HepG2 (cell line): ENCODE results near the gene CPVL. TPM values are rescaled to one million over a fixed set of nuclear protein-coding genes. Genes with fewer than 3 reads are reported as not detected.

ENCODE experiments used
- ATAC-seq: fragments of 200-7000 bp; cut with Tn5 transposase; 3 replicates; pipeline ENCODE4 v1.9.1; 2020; ENCODE audit warnings: mild to moderate bottlenecking, moderate library complexity
- BruUV-seq: library from RNA; stranded (reverse); fragments of 400-500 nt; replicated peaks from 2 replicates; lab custom pipeline; 2021; lab: Mats Ljungman, UMichigan
- CTCF ChIA-PET: fragments of 300-600 bp; formaldehyde crosslinking; extraction: SDS; loops from one replicate; lab custom pipeline; 2021; ENCODE audit warnings: low total read pairs, inconsistent platforms, low intra/inter-chr PET ratio; lab: Yijun Ruan, JAX
- POLR2A ChIA-PET: fragments of 350-600 bp; sonication (Branson Sonifier 250); formaldehyde crosslinking; loops from one replicate; lab custom pipeline; 2020; ENCODE audit warnings: antibody characterized with exemption, inconsistent platforms; lab: Yijun Ruan, JAX
- DNase-seq: peaks from one replicate; pipeline ENCODE4 v3.0.0-alpha.2; 2015; ENCODE audit warnings: low spot score
- FAIRE-seq: peaks from 3 replicates; lab custom pipeline; 2011; peaks lifted over from hg19 to GRCh38; lab: Jason Lieb, UNC
- H2AFZ ChIP-seq: one replicate; pipeline ENCODE4 v1.6.1; 2011; ENCODE audit warnings: low read length, inconsistent platforms
- H3K27ac ChIP-seq: fragments of 300-600 bp; 3 replicates; pipeline ENCODE4 v1.8.0; 2011; ENCODE audit warnings: mixed run types, mild to moderate bottlenecking, mixed read lengths, low read length, inconsistent platforms; ENCODE audit not compliant: insufficient read depth; ENCODE audit errors: extremely low read length
- H3K27me3 ChIP-seq, 2 experiments: fragments of 200-600 bp in 1 of 2; 2 replicates in 1 of 2; 3 replicates in 1 of 2; pipeline versions ENCODE4 v1.6.0 to v1.8.0; 2011; ENCODE audit warnings: low read length in 2 of 2, mild to moderate bottlenecking in 2 of 2, moderate library complexity in 2 of 2, inconsistent platforms in 1 of 2; ENCODE audit not compliant: insufficient read depth in 2 of 2, control insufficient read depth in 1 of 2
- H3K36me3 ChIP-seq, 2 experiments: fragments of 200-600 bp in 1 of 2; replicated peaks in 1 of 2; 2 replicates in 1 of 2; 3 replicates in 1 of 2; pipeline versions ENCODE4 v1.5.1 to v1.8.0; 2011; ENCODE audit warnings: low read length in 2 of 2, inconsistent platforms in 1 of 2; ENCODE audit not compliant: insufficient read depth in 2 of 2, control insufficient read depth in 1 of 2
- H3K4me1 ChIP-seq: 2 replicates; pipeline ENCODE4 v1.5.1; 2012; ENCODE audit warnings: low read length, inconsistent platforms; ENCODE audit not compliant: insufficient read depth
- H3K4me2 ChIP-seq: 2 replicates; pipeline ENCODE4 v1.6.0; 2011; ENCODE audit warnings: low read depth, low read length, inconsistent platforms
- H3K4me3 ChIP-seq, 3 experiments: fragments of 200-600 bp in 1 of 3; sonication (generic), shearing (Covaris generic) in 1 of 3; replicated peaks in 1 of 3; 2 replicates each; pipeline ENCODE4 v1.5.1; 2011 to 2016; ENCODE audit warnings: low read length in 3 of 3, inconsistent platforms in 2 of 3, low read depth in 2 of 3, mild to moderate bottlenecking in 2 of 3, control low read depth in 1 of 3, mixed read lengths in 1 of 3; ENCODE audit not compliant: insufficient read depth in 1 of 3
- H3K79me2 ChIP-seq: one replicate; pipeline ENCODE4 v1.6.1; 2011; ENCODE audit warnings: low read length, inconsistent platforms; ENCODE audit not compliant: insufficient read depth
- H3K9ac ChIP-seq: 2 replicates; pipeline ENCODE4 v1.6.0; 2011; ENCODE audit warnings: mild to moderate bottlenecking, low read depth, low read length, inconsistent platforms; ENCODE audit not compliant: insufficient read depth
- H3K9me3 ChIP-seq: 2 replicates; pipeline ENCODE4 v1.5.1; 2012; ENCODE audit warnings: mild to moderate bottlenecking, low read length
- H4K20me1 ChIP-seq: 2 replicates; pipeline ENCODE4 v1.6.0; 2011; ENCODE audit warnings: inconsistent platforms, mild to moderate bottlenecking, low read length, moderate library complexity; ENCODE audit not compliant: insufficient read depth
- CCDC6 ChIP-seq: sonication (generic); formaldehyde crosslinking; IDR thresholded peaks from 2 replicates; pipeline ENCODE4 v1.8.1; 2022; ENCODE audit warnings: mild to moderate bottlenecking, missing genetic modification reagents, moderate library complexity
- ELF1 ChIP-seq: sonication (generic); formaldehyde crosslinking; IDR thresholded peaks from 2 replicates; pipeline ENCODE4 v1.4.0; 2020; ENCODE audit warnings: missing genetic modification reagents
- NFE2L1 ChIP-seq: sonication (generic); formaldehyde crosslinking; IDR thresholded peaks from 2 replicates; pipeline ENCODE4 v1.4.0; 2020; ENCODE audit warnings: missing genetic modification reagents, mild to moderate bottlenecking, borderline replicate concordance
- ZFP37 ChIP-seq: sonication (generic); formaldehyde crosslinking; IDR thresholded peaks from 2 replicates; pipeline ENCODE4 v1.4.0; 2020; ENCODE audit warnings: missing genetic modification reagents, borderline replicate concordance
- ZNF205 ChIP-seq: IDR thresholded peaks from 2 replicates; pipeline ENCODE4 v1.6.1; 2018; ENCODE audit warnings: missing biosample characterization, missing genetic modification reagents
- ZNF331 ChIP-seq: sonication (generic); formaldehyde crosslinking; IDR thresholded peaks from 2 replicates; pipeline ENCODE4 v1.4.0; 2020; ENCODE audit warnings: missing genetic modification reagents
- ZNF547 ChIP-seq: sonication (generic); formaldehyde crosslinking; IDR thresholded peaks from 2 replicates; pipeline ENCODE4 v1.5.1; 2020; ENCODE audit warnings: mild to moderate bottlenecking, missing genetic modification reagents
- ZNF670 ChIP-seq: sonication (generic); formaldehyde crosslinking; IDR thresholded peaks from 2 replicates; pipeline ENCODE4 v1.8.0; 2022; ENCODE audit warnings: mild to moderate bottlenecking, missing genetic modification reagents, borderline replicate concordance
- WGBS: methylation state at CpG from one replicate; pipeline ENCODE4 v1.1.6; 2017; ENCODE audit warnings: low lambda C conversion rate; 5-methylcytosine and 5-hydroxymethylcytosine counted together
- in situ Hi-C: cut with HindIII; loops from 2 replicates; pipeline ENCODE4 v1.10.0; 2017; ENCODE audit warnings: low pct_unique_long_range_greater_than_20kb; ENCODE audit not compliant: extremely low pct_ligation_motif_present
- intact Hi-C: fragments of 100-400 bp; cut with micrococcal nuclease; formaldehyde crosslinking; loops from one replicate; pipeline ENCODE4 v1.10.0; 2022; ENCODE audit not compliant: unreplicated experiment
- polyA plus RNA-seq, 8 experiments: library from polyadenylated mRNA; depleted of rRNA in 3 of 8; stranded (reverse) in 7 of 8; unstranded in 1 of 8; fragments of >200 nt; fragmentation: Illumina TruSeq in 4 of 8; extraction: Trizol in 4 of 8; gene quantifications; 2 replicates each; pipeline versions ENCODE4 v1.2.1 to v1.2.3, GENCODE V29; 2011 to 2016; ENCODE audit warnings: low read depth in 4 of 8, missing spikeins in 1 of 8, mixed read lengths in 1 of 8; ENCODE audit not compliant: insufficient read depth in 1 of 8
- total RNA-seq, 5 experiments: library from RNA; depleted of rRNA; stranded (reverse); fragments of >200 nt; fragmentation: Illumina TruSeq; extraction: Trizol; gene quantifications; 2 replicates each; pipeline ENCODE4 v1.2.3, GENCODE V29; 2016; ENCODE audit warnings: low read depth in 1 of 5
- TF ChIP-seq, protein P1 (sequence below): sonication (generic); formaldehyde crosslinking; IDR thresholded peaks from 2 replicates; pipeline ENCODE4 v1.5.1; 2020; ENCODE audit warnings: mild to moderate bottlenecking, missing genetic modification reagents, moderate library complexity
- TF ChIP-seq, protein P2 (sequence below): IDR thresholded peaks from 2 replicates; pipeline ENCODE4 v1.6.1; 2016; ENCODE audit warnings: mild to moderate bottlenecking

Gene CPVL
- total and polyA plus RNA-seq, 2 of the 13 experiments (the other 11 are each of a cell fraction or from before 2014, with no cell fraction given), result 59.2 to 294 TPM

DNA sequence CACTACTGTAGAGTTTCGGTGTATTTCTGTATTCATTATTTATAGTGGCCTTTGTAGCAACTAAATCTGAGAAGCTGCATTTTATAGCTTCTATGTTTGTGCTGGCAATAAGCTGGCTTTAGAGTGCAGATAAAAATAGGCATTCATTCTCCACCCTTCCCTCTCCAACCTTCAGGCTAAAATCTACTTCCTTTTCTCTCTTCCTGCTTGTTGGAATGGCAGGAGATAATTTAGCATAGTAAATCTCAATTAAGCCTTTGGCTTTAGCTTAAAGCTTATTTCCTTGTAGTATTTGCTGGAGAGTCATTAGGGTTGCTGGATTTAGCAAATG, 58.5 kb downstream of the CPVL start (continued):
- TF ChIP-seq, protein P1, sequence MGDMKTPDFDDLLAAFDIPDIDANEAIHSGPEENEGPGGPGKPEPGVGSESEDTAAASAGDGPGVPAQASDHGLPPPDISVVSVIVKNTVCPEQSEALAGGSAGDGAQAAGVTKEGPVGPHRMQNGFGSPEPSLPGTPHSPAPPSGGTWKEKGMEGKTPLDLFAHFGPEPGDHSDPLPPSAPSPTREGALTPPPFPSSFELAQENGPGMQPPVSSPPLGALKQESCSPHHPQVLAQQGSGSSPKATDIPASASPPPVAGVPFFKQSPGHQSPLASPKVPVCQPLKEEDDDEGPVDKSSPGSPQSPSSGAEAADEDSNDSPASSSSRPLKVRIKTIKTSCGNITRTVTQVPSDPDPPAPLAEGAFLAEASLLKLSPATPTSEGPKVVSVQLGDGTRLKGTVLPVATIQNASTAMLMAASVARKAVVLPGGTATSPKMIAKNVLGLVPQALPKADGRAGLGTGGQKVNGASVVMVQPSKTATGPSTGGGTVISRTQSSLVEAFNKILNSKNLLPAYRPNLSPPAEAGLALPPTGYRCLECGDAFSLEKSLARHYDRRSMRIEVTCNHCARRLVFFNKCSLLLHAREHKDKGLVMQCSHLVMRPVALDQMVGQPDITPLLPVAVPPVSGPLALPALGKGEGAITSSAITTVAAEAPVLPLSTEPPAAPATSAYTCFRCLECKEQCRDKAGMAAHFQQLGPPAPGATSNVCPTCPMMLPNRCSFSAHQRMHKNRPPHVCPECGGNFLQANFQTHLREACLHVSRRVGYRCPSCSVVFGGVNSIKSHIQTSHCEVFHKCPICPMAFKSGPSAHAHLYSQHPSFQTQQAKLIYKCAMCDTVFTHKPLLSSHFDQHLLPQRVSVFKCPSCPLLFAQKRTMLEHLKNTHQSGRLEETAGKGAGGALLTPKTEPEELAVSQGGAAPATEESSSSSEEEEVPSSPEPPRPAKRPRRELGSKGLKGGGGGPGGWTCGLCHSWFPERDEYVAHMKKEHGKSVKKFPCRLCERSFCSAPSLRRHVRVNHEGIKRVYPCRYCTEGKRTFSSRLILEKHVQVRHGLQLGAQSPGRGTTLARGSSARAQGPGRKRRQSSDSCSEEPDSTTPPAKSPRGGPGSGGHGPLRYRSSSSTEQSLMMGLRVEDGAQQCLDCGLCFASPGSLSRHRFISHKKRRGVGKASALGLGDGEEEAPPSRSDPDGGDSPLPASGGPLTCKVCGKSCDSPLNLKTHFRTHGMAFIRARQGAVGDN, result no peak

DNA sequence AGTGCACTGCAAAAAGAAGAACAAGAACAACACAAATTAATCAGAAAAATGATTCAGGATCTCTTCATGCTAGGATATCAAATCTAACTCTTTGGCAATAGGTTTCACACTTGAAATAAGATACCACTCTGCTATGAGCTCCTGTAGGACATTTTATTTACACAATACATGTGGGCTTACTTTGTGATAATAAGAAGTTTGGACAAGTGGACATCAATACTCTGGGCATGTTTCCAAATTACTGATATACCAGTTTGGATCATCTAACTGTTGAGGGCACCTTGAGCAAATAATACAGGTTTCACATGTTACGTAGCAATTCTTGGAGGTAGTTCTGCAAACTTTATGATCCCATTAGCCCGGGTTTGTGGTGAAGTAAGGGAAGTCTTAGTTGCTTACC, 59.8 kb downstream of the CPVL start:
- Histone ChIP-seq H2AFZ (no peak overlapping the region), H3K4me3 (no peak overlapping the region), H3K4me2 (no peak overlapping the region), H3K36me3 (peaks cover 3 to 25% of the 10 kb centered on the region in 2 experiments; a peak in 4 of 5 replicates), H3K79me2 (no peaks in the 10 kb centered on the region), H3K9me3 (no peaks in the 10 kb centered on the region), H3K27me3 (no peaks in the 10 kb centered on the region), H3K9ac (no peak overlapping the region), H4K20me1 (no peaks in the 10 kb centered on the region), H3K4me1 (no peaks in the 10 kb centered on the region), H3K27ac (no peak overlapping the region)
- POLR2A ChIA-PET, result interaction anchor here (1.6 kb wide), 1 partner anchor 13 kb away, joined by 3 read pairs; no protein-coding TSS in a partner anchor
- ATAC-seq (no peak), FAIRE-seq (no peak), DNase-seq (no peak)
- CTCF ChIA-PET, result no interaction called here
- intact Hi-C loops, result no loop called here
- in situ Hi-C loops, result no loop called here
- BruUV-seq, result no TSS peak
- 86% methylated on average over 2 of the region's 2 CpGs for WGBS
- TF ChIP-seq ZNF547 (CRISPR knock-in tag) (no peak), CCDC6 (CRISPR knock-in tag) (no peak), ZFP37 (CRISPR knock-in tag) (no peak), NFE2L1 (CRISPR knock-in tag) (no peak), ZNF331 (CRISPR knock-in tag) (no peak), ZNF205 (CRISPR knock-in tag) (no peak), ZNF670 (no peak), ELF1 (CRISPR knock-in tag) (no peak)
- TF ChIP-seq, protein P2, sequence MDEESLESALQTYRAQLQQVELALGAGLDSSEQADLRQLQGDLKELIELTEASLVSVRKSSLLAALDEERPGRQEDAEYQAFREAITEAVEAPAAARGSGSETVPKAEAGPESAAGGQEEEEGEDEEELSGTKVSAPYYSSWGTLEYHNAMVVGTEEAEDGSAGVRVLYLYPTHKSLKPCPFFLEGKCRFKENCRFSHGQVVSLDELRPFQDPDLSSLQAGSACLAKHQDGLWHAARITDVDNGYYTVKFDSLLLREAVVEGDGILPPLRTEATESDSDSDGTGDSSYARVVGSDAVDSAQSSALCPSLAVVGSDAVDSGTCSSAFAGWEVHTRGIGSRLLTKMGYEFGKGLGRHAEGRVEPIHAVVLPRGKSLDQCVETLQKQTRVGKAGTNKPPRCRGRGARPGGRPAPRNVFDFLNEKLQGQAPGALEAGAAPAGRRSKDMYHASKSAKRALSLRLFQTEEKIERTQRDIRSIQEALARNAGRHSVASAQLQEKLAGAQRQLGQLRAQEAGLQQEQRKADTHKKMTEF (CRISPR knock-in tag), result no peak
